Fibroblast of lung (primary cell): Measurements from ENCODE around the gene VAPB.

Experiments
- CTCF ChIP-seq, 2 donors: IDR thresholded peaks in 1 of 2; conservative IDR thresholded peaks in 1 of 2; 1 replicate in 1 of 2; 2 replicates in 1 of 2; pipeline ENCODE4 v1.5.1; 2011 to 2012; ENCODE audit warnings: low read length in 2 of 2, control low read depth in 1 of 2, inconsistent platforms in 1 of 2, low read depth in 1 of 2, mild to moderate bottlenecking in 1 of 2
- EZH2 ChIP-seq: IDR thresholded peaks from 2 replicates; pipeline ENCODE4 v1.5.1; 2012; ENCODE audit warnings: low read length, control low read depth, mild to moderate bottlenecking; ENCODE audit errors: missing control alignments

- TF ChIP-seq EZH2 (no peak), CTCF (conservative IDR thresholded peaks at IDR 0.05 in 1 of 2, IDR thresholded peaks at IDR 0.05 in 1 of 2; ENCODE audit: low read depth in 1 of 2, low read length in 2 of 2) (no peak)
These were observed 18.3 kb downstream of the VAPB start for GRCh38 chr20:58407201-58407873.
